HL-60 (cell line): ENCODE data around the gene ASS1.
"Not testable (repeated sequence)": the region's sequence is repeated elsewhere in the genome, so short reads cannot be mapped to it uniquely, and the experiment has no call there.

Experiments
- DNase-seq, 2 experiments: peaks; one replicate each; pipeline ENCODE4 v3.0.0-alpha.2; 2010 to 2020; ENCODE audit warnings: low read depth in 1 of 2, low spot score in 1 of 2
- H3K27ac ChIP-seq: fragments of 250-450 bp; sonication (Bioruptor Pico); replicated peaks from 2 replicates; pipeline ENCODE4 v1.5.1; 2020; ENCODE audit warnings: mild to moderate bottlenecking, moderate library complexity
- H3K27me3 ChIP-seq: fragments of 250-450 bp; sonication (Bioruptor Pico); 2 replicates; pipeline ENCODE4 v1.5.1; 2021; ENCODE audit warnings: mild to moderate bottlenecking, moderate library complexity; ENCODE audit not compliant: insufficient read depth, poor library complexity, severe bottlenecking
- H3K4me3 ChIP-seq: replicated peaks from 2 replicates; pipeline ENCODE4 v1.5.1; 2011; ENCODE audit warnings: mild to moderate bottlenecking, control low read depth, low read length; ENCODE audit not compliant: insufficient read depth
- GABPA ChIP-seq: IDR thresholded peaks from 2 replicates; pipeline ENCODE4 v1.6.1; 2012; ENCODE audit warnings: low read depth
- POLR2AphosphoS5 ChIP-seq: IDR thresholded peaks from 2 replicates; pipeline ENCODE4 v1.6.1; 2012; ENCODE audit warnings: low read depth
- SPI1 ChIP-seq: IDR thresholded peaks from 2 replicates; pipeline ENCODE4 v1.6.1; 2012; ENCODE audit warnings: low read depth, mild to moderate bottlenecking, borderline replicate concordance
- TF ChIP-seq, protein P1 (sequence below): IDR thresholded peaks from 2 replicates; pipeline ENCODE4 v1.6.1; 2012; ENCODE audit warnings: low read depth; ENCODE audit not compliant: insufficient replicate concordance
- TF ChIP-seq, protein P2 (sequence below): IDR thresholded peaks from one replicate; pipeline ENCODE4 v1.5.1; 2011; ENCODE audit warnings: low read length, control low read depth, inconsistent platforms; ENCODE audit not compliant: insufficient read depth

Gene ASS1

DNA sequence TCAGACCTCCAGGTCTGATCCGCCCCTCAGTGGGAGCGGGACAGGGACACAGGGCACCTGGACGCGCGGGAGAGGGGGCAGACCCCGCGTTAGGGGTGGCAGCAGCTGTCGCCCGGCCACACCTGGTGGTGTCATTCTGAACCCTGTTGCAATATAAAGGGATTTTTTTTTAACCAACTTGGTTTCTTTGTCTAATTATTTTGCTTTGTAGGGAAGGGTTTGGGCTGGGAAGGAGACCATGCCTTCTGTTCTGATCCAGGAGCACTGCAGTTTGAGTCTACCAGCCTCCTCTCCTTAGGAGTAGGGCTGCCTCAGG is 10.9 kb upstream of the ASS1 start:
- Histone ChIP-seq H3K27ac (no peak overlapping the region), H3K27me3 (peaks cover 12% of the 10 kb centered on the region), H3K4me3 (no peak overlapping the region)
- DNase-seq: no peak
- TF ChIP-seq SPI1: no peak
- no peak for TF ChIP-seq POLR2AphosphoS5
- TF ChIP-seq, protein P1, sequence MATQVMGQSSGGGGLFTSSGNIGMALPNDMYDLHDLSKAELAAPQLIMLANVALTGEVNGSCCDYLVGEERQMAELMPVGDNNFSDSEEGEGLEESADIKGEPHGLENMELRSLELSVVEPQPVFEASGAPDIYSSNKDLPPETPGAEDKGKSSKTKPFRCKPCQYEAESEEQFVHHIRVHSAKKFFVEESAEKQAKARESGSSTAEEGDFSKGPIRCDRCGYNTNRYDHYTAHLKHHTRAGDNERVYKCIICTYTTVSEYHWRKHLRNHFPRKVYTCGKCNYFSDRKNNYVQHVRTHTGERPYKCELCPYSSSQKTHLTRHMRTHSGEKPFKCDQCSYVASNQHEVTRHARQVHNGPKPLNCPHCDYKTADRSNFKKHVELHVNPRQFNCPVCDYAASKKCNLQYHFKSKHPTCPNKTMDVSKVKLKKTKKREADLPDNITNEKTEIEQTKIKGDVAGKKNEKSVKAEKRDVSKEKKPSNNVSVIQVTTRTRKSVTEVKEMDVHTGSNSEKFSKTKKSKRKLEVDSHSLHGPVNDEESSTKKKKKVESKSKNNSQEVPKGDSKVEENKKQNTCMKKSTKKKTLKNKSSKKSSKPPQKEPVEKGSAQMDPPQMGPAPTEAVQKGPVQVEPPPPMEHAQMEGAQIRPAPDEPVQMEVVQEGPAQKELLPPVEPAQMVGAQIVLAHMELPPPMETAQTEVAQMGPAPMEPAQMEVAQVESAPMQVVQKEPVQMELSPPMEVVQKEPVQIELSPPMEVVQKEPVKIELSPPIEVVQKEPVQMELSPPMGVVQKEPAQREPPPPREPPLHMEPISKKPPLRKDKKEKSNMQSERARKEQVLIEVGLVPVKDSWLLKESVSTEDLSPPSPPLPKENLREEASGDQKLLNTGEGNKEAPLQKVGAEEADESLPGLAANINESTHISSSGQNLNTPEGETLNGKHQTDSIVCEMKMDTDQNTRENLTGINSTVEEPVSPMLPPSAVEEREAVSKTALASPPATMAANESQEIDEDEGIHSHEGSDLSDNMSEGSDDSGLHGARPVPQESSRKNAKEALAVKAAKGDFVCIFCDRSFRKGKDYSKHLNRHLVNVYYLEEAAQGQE: no peak
- TF ChIP-seq, protein P2, sequence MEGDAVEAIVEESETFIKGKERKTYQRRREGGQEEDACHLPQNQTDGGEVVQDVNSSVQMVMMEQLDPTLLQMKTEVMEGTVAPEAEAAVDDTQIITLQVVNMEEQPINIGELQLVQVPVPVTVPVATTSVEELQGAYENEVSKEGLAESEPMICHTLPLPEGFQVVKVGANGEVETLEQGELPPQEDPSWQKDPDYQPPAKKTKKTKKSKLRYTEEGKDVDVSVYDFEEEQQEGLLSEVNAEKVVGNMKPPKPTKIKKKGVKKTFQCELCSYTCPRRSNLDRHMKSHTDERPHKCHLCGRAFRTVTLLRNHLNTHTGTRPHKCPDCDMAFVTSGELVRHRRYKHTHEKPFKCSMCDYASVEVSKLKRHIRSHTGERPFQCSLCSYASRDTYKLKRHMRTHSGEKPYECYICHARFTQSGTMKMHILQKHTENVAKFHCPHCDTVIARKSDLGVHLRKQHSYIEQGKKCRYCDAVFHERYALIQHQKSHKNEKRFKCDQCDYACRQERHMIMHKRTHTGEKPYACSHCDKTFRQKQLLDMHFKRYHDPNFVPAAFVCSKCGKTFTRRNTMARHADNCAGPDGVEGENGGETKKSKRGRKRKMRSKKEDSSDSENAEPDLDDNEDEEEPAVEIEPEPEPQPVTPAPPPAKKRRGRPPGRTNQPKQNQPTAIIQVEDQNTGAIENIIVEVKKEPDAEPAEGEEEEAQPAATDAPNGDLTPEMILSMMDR: no peak
- no peak for TF ChIP-seq GABPA

DNA sequence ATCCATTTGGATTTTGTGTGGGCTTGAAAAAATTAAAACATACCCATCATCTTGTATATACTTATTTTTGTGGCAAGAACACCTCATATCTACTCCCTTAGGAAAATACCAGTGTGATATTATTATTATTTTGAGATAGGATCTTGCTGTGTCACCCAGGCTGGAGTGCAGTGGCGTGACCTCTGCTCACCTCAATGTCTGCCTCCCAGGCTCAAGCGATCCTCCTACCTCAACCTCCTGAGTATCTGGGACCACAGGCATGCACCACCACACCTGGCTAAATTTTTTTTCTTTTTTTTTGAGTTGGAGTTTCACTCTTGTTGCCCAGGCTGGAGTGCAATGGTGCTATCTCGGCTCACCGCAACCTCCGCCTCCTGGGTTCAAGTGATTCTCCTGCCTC is 10.1 kb upstream of the ASS1 start:
- DNase-seq, H3K4me3 ChIP-seq, H3K27ac ChIP-seq: not testable (repeated sequence)
- peaks cover 12% of the 10 kb centered on the region for H3K27me3 ChIP-seq

DNA sequence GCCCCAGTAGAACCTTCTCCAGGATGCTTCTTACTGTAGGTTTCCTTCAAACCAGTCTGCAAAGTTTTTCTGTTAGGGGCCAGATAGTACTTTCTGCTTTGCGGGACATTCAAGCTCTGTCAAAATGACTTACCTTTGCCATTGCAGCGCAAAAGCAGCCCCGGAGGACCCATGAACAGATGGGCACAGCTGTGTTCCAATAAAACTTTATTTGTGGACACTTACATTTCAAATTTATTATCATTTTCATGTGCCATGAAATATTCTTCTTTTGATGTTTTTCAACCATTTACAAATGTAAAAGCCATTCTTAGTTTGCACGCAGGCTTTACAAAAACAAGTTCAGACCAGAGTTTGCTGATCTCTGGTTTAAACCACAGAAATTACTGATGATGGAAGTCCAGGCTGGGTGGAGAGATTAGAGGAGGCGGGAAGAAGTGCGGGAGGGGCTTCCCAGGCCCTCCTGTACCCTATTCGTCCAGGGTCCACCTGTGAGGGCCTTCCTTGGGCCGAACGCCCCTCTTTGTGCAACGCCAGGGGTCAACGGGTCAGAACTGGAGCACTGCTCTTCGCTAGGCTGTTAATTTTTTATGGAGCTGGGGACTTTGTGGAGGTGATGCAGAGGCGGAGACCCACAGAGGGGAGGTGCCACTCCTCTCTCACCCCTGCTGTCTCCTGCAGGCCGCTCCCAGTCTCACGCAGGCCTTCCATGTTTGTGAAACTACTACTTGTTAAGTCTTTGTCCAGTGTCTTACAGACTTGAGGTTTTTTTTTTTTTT is 7.6 kb upstream of the ASS1 start:
- TF ChIP-seq SPI1: no peak
- no peak for TF ChIP-seq POLR2AphosphoS5
- TF ChIP-seq, protein P2: no peak
- TF ChIP-seq GABPA: no peak
- TF ChIP-seq, protein P1: no peak

DNA sequence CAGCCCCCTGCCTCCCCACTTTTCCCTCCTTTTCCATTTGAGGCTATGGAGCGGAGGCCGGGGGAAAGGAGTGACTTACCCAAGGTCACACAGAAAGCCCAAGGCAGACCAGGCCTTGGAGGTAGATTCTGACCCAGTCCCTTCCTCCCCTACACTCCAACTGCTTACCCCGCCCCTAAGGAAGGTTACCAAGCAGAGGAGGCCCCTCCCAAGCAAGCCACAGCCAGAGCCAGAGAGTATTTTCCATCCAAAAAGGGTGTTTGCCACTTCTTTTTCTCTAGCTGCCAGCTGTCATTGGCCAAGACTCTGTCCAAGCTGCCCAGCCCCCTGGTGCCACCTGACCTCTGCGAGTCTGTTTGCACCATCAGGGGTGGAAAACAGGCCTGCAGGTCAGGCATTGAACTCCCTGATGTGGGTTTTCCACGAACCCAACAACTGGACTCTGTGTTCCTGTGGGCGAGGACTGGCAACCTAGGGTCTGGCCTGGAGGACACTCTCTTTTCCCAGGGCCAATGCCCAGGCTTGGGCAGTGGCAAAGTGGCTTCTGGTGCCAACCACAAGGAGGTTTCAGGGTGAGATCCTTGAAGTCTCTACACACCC is 6.3 kb upstream of the ASS1 start:
- no peak for DNase-seq
- H3K27me3 ChIP-seq: peaks cover 9% of the 10 kb centered on the region
- H3K4me3 ChIP-seq: no peak overlapping the region
- no peak overlapping the region for H3K27ac ChIP-seq
- TF ChIP-seq, protein P1: no peak
- no peak for TF ChIP-seq SPI1
- TF ChIP-seq GABPA: no peak
- TF ChIP-seq, protein P2: no peak
- no peak for TF ChIP-seq POLR2AphosphoS5

More for the DNA sequence above, 7.6 kb upstream of the ASS1 start:
- Histone ChIP-seq H3K27ac (no peak overlapping the region), H3K27me3 (peaks cover 12% of the 10 kb centered on the region), H3K4me3 (no peak overlapping the region)
- DNase-seq: no peak
